Activated naive CD8-positive, alpha-beta T cell treated with anti-CD3 and anti-CD28 coated beads, Interleukin-2, amount 10 ng/mL, durations not matched to agents 7 days and 5 days (primary cell): ENCODE measurements around the gene SPRR2D. TPM values are rescaled to one million over a fixed set of nuclear protein-coding genes. Genes with fewer than 3 reads are reported as not detected.
"Not testable (repeated sequence)": the region's sequence is repeated elsewhere in the genome, so short reads cannot be mapped to it uniquely, and the experiment has no call there.

Experiments
- ATAC-seq: fragments of 150-1000 bp; cut with Tn5 transposase; one replicate; pipeline ENCODE4 v1.10.0; 2021; ENCODE audit warnings: low read depth, moderate library complexity
- POLR2A ChIA-PET: fragments of 350-600 bp; sonication (Branson Sonifier 250); formaldehyde crosslinking; loops from one replicate; lab custom pipeline; 2021; ENCODE audit warnings: antibody characterized with exemption; lab: Charles Lee
- DNase-seq: peaks from one replicate; pipeline ENCODE4 v3.0.0; 2021
- H3K27ac Mint-ChIP-seq: one replicate; pipeline ENCODE4 v1.8.0; 2022; ENCODE audit warnings: mild to moderate bottlenecking, mixed read lengths
- H3K27me3 Mint-ChIP-seq: one replicate; pipeline ENCODE4 v1.8.0; 2022; ENCODE audit warnings: mild to moderate bottlenecking, moderate library complexity, mixed read lengths
- H3K36me3 Mint-ChIP-seq: one replicate; pipeline ENCODE4 v1.8.0; 2021; ENCODE audit warnings: mild to moderate bottlenecking, mixed read lengths
- H3K4me1 Mint-ChIP-seq: one replicate; pipeline ENCODE4 v1.8.0; 2021; ENCODE audit warnings: mixed read lengths
- H3K4me3 Mint-ChIP-seq: one replicate; pipeline ENCODE4 v1.8.0; 2022; ENCODE audit warnings: mild to moderate bottlenecking, moderate library complexity, mixed read lengths
- H3K9me3 Mint-ChIP-seq: one replicate; pipeline ENCODE4 v1.8.0; 2021; ENCODE audit warnings: mixed read lengths
- total RNA-seq, 2 experiments: library from RNA; stranded (reverse); gene quantifications; one replicate each; pipeline ENCODE4 v1.2.3, GENCODE V29; 2021

Gene SPRR2D
- not detected for total RNA-seq

DNA sequence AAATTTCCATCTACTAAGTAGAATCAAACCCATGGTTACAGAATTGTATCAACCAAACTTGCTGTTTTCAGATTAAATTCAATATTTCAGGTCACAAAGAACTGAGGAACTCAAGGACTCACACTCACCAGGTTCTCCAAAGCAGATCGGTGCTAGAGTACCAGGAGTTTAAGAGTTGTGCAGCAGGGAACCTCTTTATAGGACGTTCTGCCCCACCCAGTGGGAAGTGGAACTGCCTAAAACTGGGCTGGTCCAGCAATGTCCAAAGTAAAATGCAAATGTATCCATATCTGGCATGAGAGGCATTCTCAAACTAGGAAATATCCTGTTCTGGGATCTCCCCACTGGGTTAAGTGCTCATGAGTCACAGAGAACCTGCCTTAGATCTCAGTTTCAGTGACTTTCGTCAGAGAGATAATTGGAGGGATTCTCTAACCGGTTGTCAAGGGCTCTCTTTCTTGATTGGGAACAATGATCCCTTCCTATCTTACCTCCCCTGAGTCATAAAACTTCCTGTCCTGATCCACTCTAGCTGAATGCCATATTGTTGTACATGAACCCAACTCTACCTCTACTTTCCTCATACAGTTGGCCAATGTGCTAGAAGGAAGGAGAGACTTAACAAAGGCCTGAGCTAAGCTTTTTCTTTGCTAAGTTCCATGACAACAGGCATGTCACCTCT lies at the start of gene SPRR2D:
Gene SPRR2D (minus strand): TSS at position 171 of the 682 bp plus-strand sequence. CDS start 774 bp downstream, outside the sequence.
- no peak for ATAC-seq
- no peaks in the 10 kb centered on the region for H3K4me1 Mint-ChIP-seq
- H3K27me3 Mint-ChIP-seq: peaks cover 20% of the 10 kb centered on the region
- no peaks in the 10 kb centered on the region for H3K36me3 Mint-ChIP-seq
- H3K4me3 Mint-ChIP-seq: no peak within 1 kb of the TSS
- POLR2A ChIA-PET: no interaction called here
- DNase-seq: no peak
- H3K9me3 Mint-ChIP-seq: no peaks in the 10 kb centered on the region
- H3K27ac Mint-ChIP-seq: no peak within 1 kb of the TSS

DNA sequence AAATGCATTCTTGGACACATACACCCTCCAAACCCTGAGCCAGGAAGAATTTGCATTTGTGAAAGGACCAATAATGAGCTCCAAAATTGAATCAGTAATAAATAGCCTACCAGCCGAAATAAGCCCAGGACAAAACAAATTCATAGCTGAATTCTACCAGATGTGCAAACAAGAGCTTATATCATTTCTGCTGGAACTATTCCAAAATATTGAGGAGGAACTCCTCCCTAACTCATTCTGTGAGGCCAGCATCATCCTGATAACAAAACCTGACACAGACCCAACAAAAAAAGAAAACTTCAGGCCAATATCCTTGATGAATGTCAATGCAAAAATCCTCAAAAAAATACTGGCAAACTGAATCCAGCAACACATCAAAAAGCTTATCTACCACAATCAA lies 46.7 kb upstream of the SPRR2D start:
- Mint-ChIP-seq H3K36me3 (no peaks in the 10 kb centered on the region), H3K4me3 (no peak overlapping the region), H3K27me3 (peaks cover 5% of the 10 kb centered on the region), H3K4me1 (no peaks in the 10 kb centered on the region), H3K9me3 (no peaks in the 10 kb centered on the region), H3K27ac (no peak overlapping the region)
- POLR2A ChIA-PET: no interaction called here
- ATAC-seq (no peak), DNase-seq (no peak)

DNA sequence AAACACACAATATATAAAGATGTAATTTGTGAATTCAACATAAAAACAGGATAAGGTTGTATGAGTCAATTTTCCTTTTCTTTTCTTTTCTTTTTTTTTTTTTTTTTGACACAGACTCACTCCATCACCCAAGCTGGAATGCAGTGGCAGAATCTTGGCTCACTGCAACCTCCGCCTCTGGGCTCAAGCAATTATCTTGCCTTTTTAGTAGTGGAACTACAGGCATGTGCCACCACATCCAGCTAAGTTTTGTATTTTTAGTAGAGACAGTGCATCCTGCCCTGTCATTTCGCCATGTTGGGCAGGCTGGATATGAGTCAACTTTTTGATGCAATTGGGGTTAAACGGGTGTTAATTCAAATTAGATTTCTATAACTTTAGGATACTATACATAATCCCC lies 40.8 kb upstream of the SPRR2D start:
- ATAC-seq: no peak
- Mint-ChIP-seq H3K27ac (no peak overlapping the region), H3K4me1 (no peaks in the 10 kb centered on the region), H3K36me3 (no peaks in the 10 kb centered on the region), H3K9me3 (peaks cover 2% of the 10 kb centered on the region), H3K4me3 (no peak overlapping the region), H3K27me3 (peaks cover 4% of the 10 kb centered on the region)
- no peak for DNase-seq
- POLR2A ChIA-PET: no interaction called here

DNA sequence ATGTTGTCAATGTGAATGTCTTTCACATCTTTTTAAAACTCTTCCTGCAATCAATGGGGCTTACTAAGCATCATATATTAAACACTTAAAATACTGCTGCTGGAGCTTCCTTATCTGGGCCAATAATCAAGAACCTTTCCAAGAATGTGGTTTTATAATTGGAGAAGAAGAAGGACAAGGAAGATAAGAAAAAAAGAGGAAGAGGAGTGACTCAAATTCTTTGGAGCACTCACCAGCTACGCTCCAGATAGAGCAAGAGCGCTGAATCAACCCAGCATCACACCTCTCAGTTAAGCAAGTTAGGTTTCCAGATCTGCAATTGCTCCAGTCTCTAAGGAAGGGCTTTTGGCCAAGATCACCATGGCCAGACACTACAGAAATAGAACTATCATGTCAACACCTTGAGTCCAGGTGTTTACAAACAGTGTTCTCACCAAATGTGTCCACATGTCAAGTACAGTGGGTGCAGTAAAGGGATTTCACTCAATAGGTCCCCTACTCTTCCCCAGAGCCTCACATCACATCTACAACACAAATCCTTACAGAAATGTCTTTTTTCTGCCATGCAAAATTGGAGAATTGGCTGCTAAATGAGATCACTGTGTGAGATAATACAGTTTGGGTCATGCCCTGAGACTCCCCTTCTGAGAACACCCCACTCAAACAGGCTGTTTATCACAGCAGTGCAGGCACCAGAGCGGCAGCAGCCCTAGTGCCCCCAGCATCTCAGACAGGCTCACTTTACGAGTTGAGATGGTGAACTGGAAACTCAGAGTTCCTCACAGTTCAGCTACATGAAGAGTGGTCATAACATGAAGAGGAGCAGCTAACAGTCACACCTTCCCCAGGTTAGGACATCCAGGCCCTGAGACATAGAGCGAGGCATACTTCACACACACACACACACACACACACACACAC lies 32.1 kb upstream of the SPRR2D start:
- no peak overlapping the region for H3K4me3 Mint-ChIP-seq
- H3K36me3 Mint-ChIP-seq: no peaks in the 10 kb centered on the region
- H3K27ac Mint-ChIP-seq: no peak overlapping the region
- DNase-seq (no peak), ATAC-seq (no peak)
- POLR2A ChIA-PET: no interaction called here
- no peaks in the 10 kb centered on the region for H3K9me3 Mint-ChIP-seq
- H3K4me1 Mint-ChIP-seq: no peaks in the 10 kb centered on the region
- H3K27me3 Mint-ChIP-seq: peaks cover 9% of the 10 kb centered on the region

DNA sequence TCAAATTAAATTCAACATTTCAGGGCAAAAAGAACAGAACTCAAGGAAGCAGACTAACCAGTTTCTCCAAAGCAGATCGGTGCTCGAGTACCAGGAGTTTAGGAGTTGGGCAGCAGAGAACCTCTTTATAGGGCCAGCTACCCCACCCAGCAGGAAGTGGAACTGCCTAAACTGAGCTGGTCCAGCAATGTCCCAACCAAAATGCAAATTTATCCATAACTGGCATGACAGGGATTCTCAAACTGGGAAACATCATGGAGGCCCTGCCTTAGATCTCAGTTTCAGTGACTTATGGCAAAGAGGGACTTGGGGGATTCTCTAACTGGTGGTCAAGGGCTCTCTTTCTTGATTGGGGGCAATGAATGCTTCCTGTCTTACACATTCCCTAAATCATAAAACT lies 30.6 kb upstream of the SPRR2D start, which contains the start of gene SPRR2B:
Gene SPRR2B (minus strand): TSS at position 101 of the 400 bp plus-strand sequence. CDS start 772 bp downstream, outside the sequence.
- no peaks in the 10 kb centered on the region for H3K4me1 Mint-ChIP-seq
- POLR2A ChIA-PET: no interaction called here
- ATAC-seq (no peak), DNase-seq (no peak)
- peaks cover 12% of the 10 kb centered on the region for H3K27me3 Mint-ChIP-seq
- H3K36me3 Mint-ChIP-seq: no peaks in the 10 kb centered on the region
- no peaks in the 10 kb centered on the region for H3K9me3 Mint-ChIP-seq
- H3K4me3 Mint-ChIP-seq: no peak within 1 kb of the TSS
- no peak within 1 kb of the TSS for H3K27ac Mint-ChIP-seq

DNA sequence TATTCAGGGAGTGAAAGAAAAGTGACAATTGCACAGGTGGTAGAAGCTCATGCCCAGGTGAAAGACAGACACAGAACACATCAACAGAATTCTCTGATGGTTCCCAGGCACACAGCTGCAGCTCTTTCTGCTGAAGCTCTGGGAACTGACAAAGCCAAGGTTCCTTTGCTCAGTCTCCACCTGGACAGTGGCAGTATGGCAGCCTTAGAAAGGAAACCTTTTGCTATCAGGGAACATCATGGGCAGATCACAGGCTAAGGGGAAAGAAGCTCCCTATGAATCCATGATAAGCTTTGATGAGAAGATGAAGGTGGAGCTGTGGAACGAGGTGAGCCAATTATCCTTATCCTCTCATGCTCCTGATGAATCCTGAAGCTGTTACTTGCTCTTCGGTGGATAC lies 29.3 kb upstream of the SPRR2D start:
- no peak for DNase-seq
- no peak for ATAC-seq

DNA sequence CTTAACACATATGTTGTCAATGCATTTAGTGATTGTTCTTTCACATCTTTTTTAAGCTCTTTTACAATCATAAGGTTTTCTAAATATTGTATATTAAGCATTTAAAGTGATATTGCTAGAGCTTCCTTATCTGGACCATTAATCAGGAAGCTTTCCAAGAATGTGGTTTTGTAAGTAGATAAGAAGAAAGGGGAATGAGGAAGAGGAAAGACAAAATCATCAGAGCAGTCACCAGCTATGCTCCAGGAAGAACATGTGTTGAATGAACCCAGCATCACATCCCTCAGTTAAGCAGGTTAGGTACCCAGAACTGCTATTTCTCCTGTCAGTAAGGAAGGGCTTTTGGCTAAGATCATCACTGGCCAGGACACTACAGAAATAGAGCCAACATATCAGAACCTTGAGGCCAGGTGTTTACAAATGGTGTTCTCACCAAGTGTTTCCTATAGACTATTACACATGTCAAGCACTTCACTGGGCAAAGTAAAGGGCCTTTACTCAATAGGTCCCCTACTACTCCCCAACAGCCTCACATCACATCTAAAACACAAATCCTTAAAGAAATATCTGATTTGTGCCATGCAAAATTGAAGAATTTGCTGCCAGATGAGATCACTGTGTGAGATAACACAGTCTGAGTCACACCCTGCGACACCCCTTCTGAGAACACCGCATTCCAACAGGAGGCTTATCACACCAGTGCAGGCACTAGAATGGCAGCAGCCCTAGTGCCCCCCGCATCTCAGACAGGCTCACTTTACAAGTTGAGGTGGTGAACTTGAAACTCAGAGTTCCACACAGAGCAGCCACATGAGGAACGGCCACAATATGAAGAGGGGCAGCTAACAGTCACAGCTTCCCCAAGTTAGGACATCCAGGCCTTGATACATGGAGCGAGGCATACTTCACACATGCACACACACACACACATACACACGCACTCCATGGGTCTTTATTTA lies 18.2 kb upstream of the SPRR2D start:
- POLR2A ChIA-PET: no interaction called here
- Mint-ChIP-seq H3K4me1 (no peaks in the 10 kb centered on the region), H3K4me3 (no peak overlapping the region), H3K27me3 (peaks cover 4% of the 10 kb centered on the region), H3K27ac (no peak overlapping the region), H3K36me3 (no peaks in the 10 kb centered on the region), H3K9me3 (no peaks in the 10 kb centered on the region)
- DNase-seq (no peak), ATAC-seq (no peak)

More for the DNA sequence above, 29.3 kb upstream of the SPRR2D start:
- no peaks in the 10 kb centered on the region for H3K36me3 Mint-ChIP-seq
- H3K4me1 Mint-ChIP-seq: no peaks in the 10 kb centered on the region
- H3K9me3 Mint-ChIP-seq: no peaks in the 10 kb centered on the region
- H3K27me3 Mint-ChIP-seq: peaks cover 16% of the 10 kb centered on the region
- H3K27ac Mint-ChIP-seq: no peak overlapping the region
- H3K4me3 Mint-ChIP-seq: no peak overlapping the region
- POLR2A ChIA-PET: no interaction called here

DNA sequence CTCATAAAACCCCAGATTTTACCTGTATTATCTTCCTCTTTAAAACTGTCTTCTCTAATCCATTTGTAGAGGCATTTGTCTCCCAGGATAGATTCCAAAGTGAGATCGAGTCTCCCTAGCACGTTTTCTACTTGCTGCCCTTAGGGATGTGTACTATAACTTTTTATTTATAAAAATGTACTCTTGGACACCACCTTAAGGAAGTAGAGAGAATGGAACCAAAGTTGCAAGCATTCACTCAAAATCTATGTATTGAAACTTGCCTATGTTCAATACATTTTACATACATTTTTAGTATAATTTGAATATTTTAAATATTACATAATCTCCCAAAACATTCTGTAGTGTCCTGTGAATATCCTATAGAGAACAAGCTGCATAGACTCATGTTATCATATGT lies 17.2 kb upstream of the SPRR2D start:
- Mint-ChIP-seq H3K36me3 (no peaks in the 10 kb centered on the region), H3K4me1 (no peaks in the 10 kb centered on the region), H3K27me3 (peaks cover 4% of the 10 kb centered on the region), H3K9me3 (no peaks in the 10 kb centered on the region), H3K27ac (no peak overlapping the region), H3K4me3 (no peak overlapping the region)
- POLR2A ChIA-PET: no interaction called here
- DNase-seq (no peak), ATAC-seq (no peak)

DNA sequence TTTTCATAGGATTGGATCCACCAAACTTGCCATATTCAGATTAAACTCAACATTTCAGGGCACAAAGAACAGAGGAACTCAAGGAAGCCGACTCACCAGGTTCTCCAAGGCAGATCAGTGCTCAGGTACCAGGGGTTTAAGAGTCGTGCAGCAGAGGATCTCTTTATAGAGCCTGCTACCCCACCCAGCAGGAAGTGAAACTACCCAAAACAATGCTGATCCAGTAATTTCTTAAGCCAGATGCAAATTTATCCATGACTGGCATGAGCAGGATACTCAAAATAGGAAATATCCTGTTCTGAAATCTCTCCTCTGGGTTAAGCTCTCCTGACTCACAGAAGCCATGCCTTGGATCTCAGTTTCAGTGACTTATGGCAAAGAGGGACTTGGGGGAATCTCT lies 16.5 kb upstream of the SPRR2D start, which contains the start of gene SPRR2A:
Gene SPRR2A (minus strand): TSS at position 138 of the 400 bp plus-strand sequence. CDS start 777 bp downstream, outside the sequence.
- ATAC-seq: no peak
- no peaks in the 10 kb centered on the region for H3K36me3 Mint-ChIP-seq
- no peaks in the 10 kb centered on the region for H3K9me3 Mint-ChIP-seq
- no peak within 1 kb of the TSS for H3K27ac Mint-ChIP-seq
- no peak for DNase-seq
- POLR2A ChIA-PET: no interaction called here
- peaks cover 3% of the 10 kb centered on the region for H3K27me3 Mint-ChIP-seq
- H3K4me1 Mint-ChIP-seq: no peaks in the 10 kb centered on the region
- no peak within 1 kb of the TSS for H3K4me3 Mint-ChIP-seq

DNA sequence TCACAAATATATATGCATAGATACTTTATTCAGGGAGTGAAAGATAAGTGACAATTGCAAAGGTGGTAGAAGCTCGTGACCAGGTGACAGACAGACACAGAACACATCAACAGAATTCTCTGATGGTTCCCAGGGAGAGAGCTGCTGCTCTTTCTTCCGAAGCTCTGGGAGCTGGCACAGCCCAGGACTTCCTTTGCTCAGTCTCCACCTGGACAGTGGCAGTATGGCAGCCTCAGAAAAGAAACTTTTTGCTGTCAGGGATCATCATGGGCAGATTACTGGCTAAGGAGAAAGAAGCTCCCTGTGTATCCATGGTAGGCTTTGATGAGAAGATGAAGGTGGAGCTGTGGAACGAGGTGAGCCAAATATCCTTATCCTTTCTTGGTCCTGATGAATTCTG lies 15.2 kb upstream of the SPRR2D start:
- H3K36me3 Mint-ChIP-seq, H3K4me1 Mint-ChIP-seq, H3K4me3 Mint-ChIP-seq, DNase-seq, H3K9me3 Mint-ChIP-seq, POLR2A ChIA-PET, ATAC-seq, H3K27me3 Mint-ChIP-seq, H3K27ac Mint-ChIP-seq: not testable (repeated sequence)

DNA sequence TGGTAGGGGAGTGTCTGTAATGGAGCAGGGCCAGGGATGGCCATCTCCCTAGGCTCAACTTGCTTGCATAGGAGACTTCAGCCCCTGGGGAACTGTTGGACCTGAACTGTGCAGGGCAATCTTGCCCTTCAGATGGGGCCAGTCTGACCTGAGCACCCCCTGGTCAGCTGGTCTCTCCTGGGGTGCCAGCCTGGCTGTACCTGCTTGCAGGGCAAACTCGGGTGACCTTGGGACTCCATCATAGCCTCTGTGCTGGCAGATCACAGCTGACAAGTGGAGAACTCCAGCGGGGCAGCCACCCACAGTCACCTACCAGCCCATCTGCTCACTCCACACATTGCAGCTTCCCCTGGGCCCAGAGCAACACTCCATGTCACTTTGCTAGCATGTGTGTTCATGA lies 8.3 kb upstream of the SPRR2D start:
- POLR2A ChIA-PET: no interaction called here
- H3K27ac Mint-ChIP-seq: no peak overlapping the region

DNA sequence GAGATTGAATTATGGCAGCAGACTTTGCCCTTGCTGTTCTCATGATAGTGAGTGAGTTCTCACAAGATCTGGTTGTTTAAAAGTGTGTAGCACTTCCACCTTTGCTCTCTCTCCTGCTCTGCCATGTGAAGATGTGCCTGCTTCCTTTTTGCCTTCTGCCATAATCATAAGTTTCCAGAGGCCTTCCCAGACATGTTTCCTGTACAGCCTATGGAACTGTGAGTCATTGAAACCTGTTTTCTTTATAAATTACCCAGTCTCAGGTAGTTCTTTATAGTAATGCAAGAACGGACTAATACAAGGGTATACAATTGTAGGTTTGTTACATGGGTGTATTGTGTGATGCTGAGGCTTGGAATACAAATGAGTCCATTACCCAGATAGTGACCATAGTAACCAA lies 5.7 kb downstream of the SPRR2D start:
- POLR2A ChIA-PET: no interaction called here
- Mint-ChIP-seq H3K9me3 (no peaks in the 10 kb centered on the region), H3K27me3 (peaks cover 4% of the 10 kb centered on the region), H3K4me1 (no peaks in the 10 kb centered on the region), H3K4me3 (no peak overlapping the region), H3K36me3 (no peaks in the 10 kb centered on the region), H3K27ac (no peak overlapping the region)
- DNase-seq (no peak), ATAC-seq (no peak)

More for the DNA sequence above, 8.3 kb upstream of the SPRR2D start:
- DNase-seq: no peak
- no peaks in the 10 kb centered on the region for H3K9me3 Mint-ChIP-seq
- no peaks in the 10 kb centered on the region for H3K36me3 Mint-ChIP-seq
- peaks cover 8% of the 10 kb centered on the region for H3K27me3 Mint-ChIP-seq
- ATAC-seq: no peak
- H3K4me3 Mint-ChIP-seq: no peak overlapping the region
- no peaks in the 10 kb centered on the region for H3K4me1 Mint-ChIP-seq
